WTC11 (cell line): ENCODE data around the gene SLC38A8.

Experiments used
- ETV6 ChIP-seq: sonication (generic); formaldehyde crosslinking; IDR thresholded peaks from 2 replicates; pipeline ENCODE4 v1.8.1; 2022; ENCODE audit warnings: mild to moderate bottlenecking, missing genetic modification reagents
- FOXK1 ChIP-seq: sonication (generic); formaldehyde crosslinking; IDR thresholded peaks from 2 replicates; pipeline ENCODE4 v1.8.0; 2022; ENCODE audit warnings: mild to moderate bottlenecking, moderate library complexity, missing genetic modification reagents
- ZNF317 ChIP-seq: sonication (generic); formaldehyde crosslinking; IDR thresholded peaks from 2 replicates; pipeline ENCODE4 v1.8.1; 2023; ENCODE audit warnings: low read depth, mild to moderate bottlenecking, moderate library complexity, missing genetic modification reagents, borderline replicate concordance
- TF ChIP-seq, protein P1 (sequence below): fragments of 200-600 bp; IDR thresholded peaks from 2 replicates; pipeline ENCODE4 v1.8.0; 2022; ENCODE audit warnings: antibody characterized with exemption

DNA sequence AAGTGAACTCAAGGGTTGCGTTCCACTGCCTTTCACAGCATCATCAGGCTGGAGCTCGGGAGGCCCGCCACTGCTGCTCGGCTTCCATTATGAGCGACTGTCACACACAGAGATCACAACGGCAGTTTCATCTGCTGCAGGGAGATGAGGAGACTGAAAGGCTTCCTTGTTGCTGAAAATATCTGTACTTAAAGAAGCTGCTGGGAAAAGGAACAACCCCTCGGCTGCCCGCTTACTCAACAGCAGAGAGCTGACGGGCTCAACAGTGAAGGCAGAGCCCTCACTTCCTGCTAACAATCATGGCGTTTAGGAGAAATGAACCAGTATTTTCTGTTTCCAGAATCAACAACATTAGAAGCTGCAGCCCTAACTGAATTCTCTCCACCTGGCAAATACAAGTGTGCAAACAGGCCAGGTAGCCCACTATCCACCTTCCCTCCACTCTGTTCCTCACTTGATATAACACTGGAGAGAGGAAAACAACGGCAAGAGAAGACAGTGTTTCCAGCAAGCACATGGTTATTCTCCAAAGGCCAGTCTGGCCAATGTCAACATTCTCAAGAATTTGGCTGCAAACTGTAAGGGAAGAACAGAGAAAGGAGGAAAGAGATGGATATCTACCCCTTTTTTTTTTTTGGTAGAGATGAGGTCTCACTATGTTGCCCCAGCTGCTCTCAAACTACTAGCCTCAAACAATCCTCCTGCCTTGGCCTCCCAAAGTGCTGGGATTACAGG lies 40.4 kb upstream of the SLC38A8 start:
- TF ChIP-seq, protein P1, sequence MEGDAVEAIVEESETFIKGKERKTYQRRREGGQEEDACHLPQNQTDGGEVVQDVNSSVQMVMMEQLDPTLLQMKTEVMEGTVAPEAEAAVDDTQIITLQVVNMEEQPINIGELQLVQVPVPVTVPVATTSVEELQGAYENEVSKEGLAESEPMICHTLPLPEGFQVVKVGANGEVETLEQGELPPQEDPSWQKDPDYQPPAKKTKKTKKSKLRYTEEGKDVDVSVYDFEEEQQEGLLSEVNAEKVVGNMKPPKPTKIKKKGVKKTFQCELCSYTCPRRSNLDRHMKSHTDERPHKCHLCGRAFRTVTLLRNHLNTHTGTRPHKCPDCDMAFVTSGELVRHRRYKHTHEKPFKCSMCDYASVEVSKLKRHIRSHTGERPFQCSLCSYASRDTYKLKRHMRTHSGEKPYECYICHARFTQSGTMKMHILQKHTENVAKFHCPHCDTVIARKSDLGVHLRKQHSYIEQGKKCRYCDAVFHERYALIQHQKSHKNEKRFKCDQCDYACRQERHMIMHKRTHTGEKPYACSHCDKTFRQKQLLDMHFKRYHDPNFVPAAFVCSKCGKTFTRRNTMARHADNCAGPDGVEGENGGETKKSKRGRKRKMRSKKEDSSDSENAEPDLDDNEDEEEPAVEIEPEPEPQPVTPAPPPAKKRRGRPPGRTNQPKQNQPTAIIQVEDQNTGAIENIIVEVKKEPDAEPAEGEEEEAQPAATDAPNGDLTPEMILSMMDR, result no peak
- TF ChIP-seq ZNF317 (CRISPR knock-in tag) (no peak), FOXK1 (CRISPR knock-in tag) (no peak), ETV6 (CRISPR knock-in tag) (no peak)
